Astrocyte of the spinal cord (primary cell): ENCODE results near the gene AHNAK2.

Source experiments
- DNase-seq: peaks from one replicate; pipeline ENCODE4 v3.0.0; 2011; ENCODE audit warnings: low read depth, low spot score
- H3K4me3 ChIP-seq: 2 replicates; pipeline ENCODE4 v1.5.1; 2011; ENCODE audit warnings: low read depth, mild to moderate bottlenecking, low read length, moderate library complexity
- CTCF ChIP-seq: IDR thresholded peaks from 2 replicates; pipeline ENCODE4 v1.5.1; 2012; ENCODE audit warnings: low read depth, mild to moderate bottlenecking, low read length, inconsistent platforms
- in situ Hi-C: cut with HindIII; loops from 2 replicates; pipeline ENCODE4 v1.10.0; 2017; ENCODE audit warnings: low sequenced_read_pairs

The AHNAK2 gene

GRCh38 chr14:105005329-105005928 is 27.3 kb upstream of the AHNAK2 start:
- in situ Hi-C loops: no loop called here
- no peak for TF ChIP-seq CTCF
- DNase-seq: no peak
- no peak overlapping the region for H3K4me3 ChIP-seq

- H3K4me3 ChIP-seq: no peak overlapping the region
- DNase-seq: no peak
- in situ Hi-C loops: no loop called here
- no peak for TF ChIP-seq CTCF
Observed at GRCh38 chr14:104999361-104999760, 21.2 kb upstream of the AHNAK2 start.

GRCh38 chr14:104998801-104999200 is 20.6 kb upstream of the AHNAK2 start:
- in situ Hi-C loops: no loop called here
- no peak for DNase-seq
- H3K4me3 ChIP-seq: no peak overlapping the region
- TF ChIP-seq CTCF: no peak

GRCh38 chr14:104996483-104996882 is 18.3 kb upstream of the AHNAK2 start:
- in situ Hi-C loops: no loop called here
- TF ChIP-seq CTCF: no peak
- DNase-seq: no peak
- no peak overlapping the region for H3K4me3 ChIP-seq

- in situ Hi-C loops: no loop called here
- no peak for DNase-seq
- H3K4me3 ChIP-seq: no peak overlapping the region
- no peak for TF ChIP-seq CTCF
Observed at GRCh38 chr14:104996032-104996431, 17.9 kb upstream of the AHNAK2 start.

- TF ChIP-seq CTCF: no peak
- DNase-seq: no peak
- in situ Hi-C loops: no loop called here
- H3K4me3 ChIP-seq: no peak overlapping the region
Observed at GRCh38 chr14:104994978-104995377, 16.8 kb upstream of the AHNAK2 start.
